GM15510 (cell line): ENCODE measurements around the gene TPRG1L.
A peak's percentile ranks its signal among the peaks of the same experiment; 100 is the strongest.

Source experiments
- POLR2A ChIP-seq: IDR thresholded peaks from 3 replicates; pipeline ENCODE4 v1.6.1; 2011; ENCODE audit warnings: borderline replicate concordance; ENCODE audit not compliant: insufficient read length; ENCODE audit errors: extremely low read depth

Gene TPRG1L

GRCh38 chr1:3669421-3669821 lies 44.6 kb downstream of the TPRG1L start:
- TF ChIP-seq POLR2A = no peak

GRCh38 chr1:3669971-3670431 lies 45.2 kb downstream of the TPRG1L start:
- TF ChIP-seq POLR2A = no peak

GRCh38 chr1:3670823-3671265 lies 46.0 kb downstream of the TPRG1L start:
- no peak for TF ChIP-seq POLR2A

- no peak for TF ChIP-seq POLR2A
Observed at GRCh38 chr1:3671371-3672180, 46.8 kb downstream of the TPRG1L start.

GRCh38 chr1:3672231-3672970 lies 47.6 kb downstream of the TPRG1L start:
- no peak for TF ChIP-seq POLR2A

- TF ChIP-seq POLR2A = no peak
Observed at GRCh38 chr1:3672971-3673361, 48.2 kb downstream of the TPRG1L start.

- peak; percentile 9 for TF ChIP-seq POLR2A
Observed at GRCh38 chr1:3673381-3674099, 48.7 kb downstream of the TPRG1L start.

GRCh38 chr1:3674100-3675094 lies 49.6 kb downstream of the TPRG1L start:
- TF ChIP-seq POLR2A = no peak

GRCh38 chr1:3675436-3675835 lies 50.6 kb downstream of the TPRG1L start:
- TF ChIP-seq POLR2A = no peak

GRCh38 chr1:3676581-3677470 lies 52.0 kb downstream of the TPRG1L start:
- TF ChIP-seq POLR2A = peak; percentile 23

GRCh38 chr1:3677484-3677883 lies 52.7 kb downstream of the TPRG1L start:
- no peak for TF ChIP-seq POLR2A

- no peak for TF ChIP-seq POLR2A
Observed at GRCh38 chr1:3678361-3679097, 53.7 kb downstream of the TPRG1L start.

GRCh38 chr1:3679098-3679555 lies 54.3 kb downstream of the TPRG1L start:
- TF ChIP-seq POLR2A = no peak
